Measurements from ENCODE around the gene FGB. TPM values are rescaled to one million over a fixed set of nuclear protein-coding genes. Genes with fewer than 3 reads are reported as not detected.

FGB gene
- total RNA-seq, 2 donors from 2014 or later = 1.5 TPM; not detected in 1

- DNase-seq (ENCODE audit: low spot score) = no peak
- intact Hi-C loops (cut with DNase I) = no loop called here
Measured at GRCh38 chr4:154612472-154613414, 49.9 kb downstream of the FGB start, which contains the start of gene FGG. TSS of gene FGG (minus strand) at chr4:154612656. CDS start at chr4:154612609, 47 bp downstream.

DNA sequence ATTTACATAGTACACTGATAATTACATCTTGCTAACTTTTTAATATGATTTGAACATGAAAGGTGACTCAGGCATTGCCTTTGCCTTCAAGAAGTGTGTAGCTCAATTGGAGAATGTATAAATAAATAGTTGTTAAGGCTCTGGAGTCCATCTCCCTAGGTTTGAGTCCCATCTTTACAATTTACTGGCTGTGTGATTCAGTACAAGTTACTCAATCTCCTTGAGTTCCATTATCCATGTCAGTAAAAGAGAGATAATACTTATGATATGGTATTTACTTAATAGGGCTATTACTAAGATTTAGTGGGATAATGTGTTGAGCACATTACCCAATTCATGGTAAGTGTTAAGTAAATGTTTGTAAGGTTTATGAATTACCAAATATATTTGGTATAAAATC, 51.5 kb downstream of the FGB start:
- intact Hi-C loops (cut with DNase I) = no loop called here
- DNase-seq (ENCODE audit: low spot score) = no peak

GRCh38 chr4:154615211-154615610, 52.4 kb downstream of the FGB start:
- DNase-seq (ENCODE audit: low spot score) = no peak
- intact Hi-C loops (cut with DNase I) = no loop called here

DNA sequence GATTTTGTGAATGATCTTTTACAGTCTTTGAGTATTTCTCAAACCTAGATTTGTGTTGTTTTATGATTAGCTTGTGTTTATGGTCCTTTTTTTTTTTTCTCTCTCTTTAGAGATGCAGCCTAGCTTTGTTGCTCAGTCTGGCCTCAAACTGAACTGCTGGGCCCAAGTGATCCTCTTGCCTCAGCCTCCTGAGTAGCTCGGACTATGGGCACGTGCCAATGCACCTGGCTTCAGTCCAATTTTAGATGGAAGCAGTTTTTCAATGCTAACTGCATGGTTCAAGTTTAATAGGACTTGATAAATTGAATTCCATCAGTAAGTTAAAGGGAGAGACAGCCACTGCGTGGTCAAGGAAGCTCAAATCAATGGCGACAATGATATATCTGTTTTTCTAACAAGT, 53.5 kb downstream of the FGB start:
- no peak for DNase-seq (ENCODE audit: low spot score)
- intact Hi-C loops (cut with DNase I) = no loop called here

GRCh38 chr4:154616731-154617130, 53.9 kb downstream of the FGB start:
- intact Hi-C loops (cut with DNase I) = no loop called here
- no peak for DNase-seq (ENCODE audit: low spot score)

DNA sequence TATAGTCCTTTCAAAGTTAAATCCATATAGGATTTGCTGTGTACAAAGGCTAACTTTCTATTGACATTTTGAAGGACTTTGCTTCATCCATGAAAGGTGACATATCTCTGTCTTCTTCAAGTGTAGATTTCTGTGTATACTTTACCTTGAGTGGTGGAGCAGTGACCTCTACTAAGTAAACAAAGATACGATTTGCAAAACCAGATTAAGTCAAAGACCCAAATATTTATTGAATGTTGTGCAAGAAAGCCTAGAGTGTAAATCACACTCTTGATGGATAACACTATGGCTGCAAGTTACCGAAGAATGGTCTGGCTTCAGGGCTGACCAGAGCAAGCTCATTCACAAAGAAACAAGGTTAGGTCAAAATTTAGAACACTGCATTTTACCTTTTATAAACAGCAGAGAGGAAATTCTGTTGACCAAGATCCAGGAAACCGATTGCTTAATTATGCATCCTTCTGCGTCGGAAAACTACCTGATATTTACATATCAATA, 55.1 kb downstream of the FGB start:
- DNase-seq (ENCODE audit: low spot score) = no peak
- intact Hi-C loops (cut with DNase I) = no loop called here

GRCh38 chr4:154618708-154619315, 56.0 kb downstream of the FGB start:
- no peak for DNase-seq (ENCODE audit: low spot score)

GRCh38 chr4:154620111-154620510, 57.3 kb downstream of the FGB start:
- intact Hi-C loops (cut with DNase I) = loop anchor here in 1 of 2 donors (10.0 kb wide), 1 partner anchor 65 kb away; the partner anchor contains the start of gene PLRG1
- DNase-seq (ENCODE audit: low spot score) = no peak

More at GRCh38 chr4:154618708-154619315, 56.0 kb downstream of the FGB start:
- intact Hi-C loops (cut with DNase I) = no loop called here

Other genes with a start within 250 kb of the FGB start
- under 1 TPM; 0.28 to 0.71 TPM for gene DCHS2, start 71.2 kb upstream of the FGB start, total RNA-seq
- 10 to 100 TPM; 66.8 to 69.5 TPM for gene PLRG1, start 12.6 kb upstream of the FGB start, total RNA-seq
- gene FGA, start 27.7 kb downstream of the FGB start, total RNA-seq = 1 to 10 TPM in 1 of 2 donors, not detected in 1; 1.6 TPM
- gene FGG, start 49.6 kb downstream of the FGB start, total RNA-seq = under 1 TPM in 1 of 2 donors, not detected in 1; 0.88 TPM
- gene LRAT, start 181.0 kb downstream of the FGB start, total RNA-seq = under 1 TPM in 1 of 2 donors, not detected in 1; 0.10 TPM
- gene RBM46, start 218.3 kb downstream of the FGB start, total RNA-seq = not detected